HepG2 (cell line): Measurements from ENCODE around the gene SAP25. TPM values are rescaled to one million over a fixed set of nuclear protein-coding genes. Genes with fewer than 3 reads are reported as not detected.

Source experiments
- DBP ChIP-seq: sonication (generic); formaldehyde crosslinking; IDR thresholded peaks from 2 replicates; pipeline ENCODE4 v1.4.0; 2020; ENCODE audit warnings: missing genetic modification reagents; ENCODE audit errors: not compliant biosample characterization
- EHMT2 ChIP-seq: fragments of 200-600 bp; sonication (generic); IDR thresholded peaks from 2 replicates; pipeline ENCODE4 v1.7.0; 2017; ENCODE audit warnings: antibody characterized with exemption, low read depth, low read length, borderline replicate concordance
- ERF ChIP-seq: IDR thresholded peaks from 2 replicates; pipeline ENCODE4 v1.6.1; 2018; ENCODE audit warnings: missing biosample characterization, missing genetic modification reagents
- HOXA5 ChIP-seq: sonication (generic); formaldehyde crosslinking; IDR thresholded peaks from 2 replicates; pipeline ENCODE4 v1.4.0; 2020; ENCODE audit warnings: missing genetic modification reagents
- HOXA9 ChIP-seq: sonication (generic); formaldehyde crosslinking; IDR thresholded peaks from 2 replicates; pipeline ENCODE4 v1.8.1; 2022; ENCODE audit warnings: missing genetic modification reagents, mild to moderate bottlenecking, moderate library complexity, borderline replicate concordance
- NCOA1 ChIP-seq: sonication (generic); formaldehyde crosslinking; IDR thresholded peaks from 2 replicates; pipeline ENCODE4 v1.9.0; 2021; ENCODE audit warnings: missing genetic modification reagents
- NFKB2 ChIP-seq: sonication (generic); formaldehyde crosslinking; IDR thresholded peaks from 2 replicates; pipeline ENCODE4 v1.4.0; 2020; ENCODE audit warnings: missing genetic modification reagents, borderline replicate concordance
- PCBP1 ChIP-seq: fragments of 200-400 bp; formaldehyde crosslinking; IDR thresholded peaks from 2 replicates; pipeline ENCODE4 v1.6.1; 2017; ENCODE audit warnings: mild to moderate bottlenecking, low read depth, low read length, borderline replicate concordance
- RBFOX2 ChIP-seq: fragments of 200-400 bp; formaldehyde crosslinking; IDR thresholded peaks from 2 replicates; pipeline ENCODE4 v1.6.1; 2017; ENCODE audit warnings: low read depth, mild to moderate bottlenecking, low read length
- SYNCRIP ChIP-seq: fragments of 200-400 bp; formaldehyde crosslinking; IDR thresholded peaks from 2 replicates; pipeline ENCODE4 v1.6.1; 2018; ENCODE audit warnings: mild to moderate bottlenecking, low read depth, low read length; ENCODE audit not compliant: insufficient read depth
- TGIF2 ChIP-seq: IDR thresholded peaks from 2 replicates; pipeline ENCODE4 v1.6.1; 2016; ENCODE audit warnings: control low read depth, missing compliant biosample characterization
- ZBTB33 ChIP-seq: sonication (generic); formaldehyde crosslinking; IDR thresholded peaks from 2 replicates; pipeline ENCODE4 v1.4.0; 2020; ENCODE audit warnings: missing genetic modification reagents
- ZMAT3 ChIP-seq: sonication (generic); formaldehyde crosslinking; conservative IDR thresholded peaks from 2 replicates; pipeline ENCODE4 v1.7.0; 2021; ENCODE audit warnings: missing genetic modification reagents
- ZNF205 ChIP-seq: IDR thresholded peaks from 2 replicates; pipeline ENCODE4 v1.6.1; 2018; ENCODE audit warnings: missing biosample characterization, missing genetic modification reagents
- ZNF354B ChIP-seq: sonication (generic); formaldehyde crosslinking; IDR thresholded peaks from 2 replicates; pipeline ENCODE4 v1.8.0; 2022; ENCODE audit warnings: mild to moderate bottlenecking, missing genetic modification reagents
- ZNF615 ChIP-seq: sonication (generic); formaldehyde crosslinking; IDR thresholded peaks from 2 replicates; pipeline ENCODE4 v1.5.0; 2020; ENCODE audit warnings: mild to moderate bottlenecking, missing genetic modification reagents, borderline replicate concordance
- ZNF670 ChIP-seq: sonication (generic); formaldehyde crosslinking; IDR thresholded peaks from 2 replicates; pipeline ENCODE4 v1.8.0; 2022; ENCODE audit warnings: mild to moderate bottlenecking, missing genetic modification reagents, borderline replicate concordance
- ZSCAN12 ChIP-seq: sonication (generic); formaldehyde crosslinking; IDR thresholded peaks from 2 replicates; pipeline ENCODE4 v1.9.0; 2021; ENCODE audit warnings: mild to moderate bottlenecking, missing genetic modification reagents
- polyA plus RNA-seq, 8 experiments: library from polyadenylated mRNA; depleted of rRNA in 3 of 8; stranded (reverse) in 7 of 8; unstranded in 1 of 8; fragments of >200 nt; fragmentation: Illumina TruSeq in 4 of 8; extraction: Trizol in 4 of 8; gene quantifications; 2 replicates each; pipeline versions ENCODE4 v1.2.1 to v1.2.3, GENCODE V29; 2011 to 2016; ENCODE audit warnings: low read depth in 4 of 8, missing spikeins in 1 of 8, mixed read lengths in 1 of 8; ENCODE audit not compliant: insufficient read depth in 1 of 8
- total RNA-seq, 5 experiments: library from RNA; depleted of rRNA; stranded (reverse); fragments of >200 nt; fragmentation: Illumina TruSeq; extraction: Trizol; gene quantifications; 2 replicates each; pipeline ENCODE4 v1.2.3, GENCODE V29; 2016; ENCODE audit warnings: low read depth in 1 of 5
- TF ChIP-seq, protein P1 (sequence below): sonication (generic); formaldehyde crosslinking; IDR thresholded peaks from 2 replicates; pipeline ENCODE4 v1.5.0; 2020; ENCODE audit warnings: mild to moderate bottlenecking, missing genetic modification reagents
- TF ChIP-seq, protein P2 (sequence below): sonication (generic); formaldehyde crosslinking; IDR thresholded peaks from 2 replicates; pipeline ENCODE4 v1.4.0; 2020; ENCODE audit warnings: missing genetic modification reagents

Gene SAP25
- total and polyA plus RNA-seq, 2 of the 13 experiments (the other 11 are each of a cell fraction or from before 2014, with no cell fraction given): 0.15 to 0.20 TPM

DNA sequence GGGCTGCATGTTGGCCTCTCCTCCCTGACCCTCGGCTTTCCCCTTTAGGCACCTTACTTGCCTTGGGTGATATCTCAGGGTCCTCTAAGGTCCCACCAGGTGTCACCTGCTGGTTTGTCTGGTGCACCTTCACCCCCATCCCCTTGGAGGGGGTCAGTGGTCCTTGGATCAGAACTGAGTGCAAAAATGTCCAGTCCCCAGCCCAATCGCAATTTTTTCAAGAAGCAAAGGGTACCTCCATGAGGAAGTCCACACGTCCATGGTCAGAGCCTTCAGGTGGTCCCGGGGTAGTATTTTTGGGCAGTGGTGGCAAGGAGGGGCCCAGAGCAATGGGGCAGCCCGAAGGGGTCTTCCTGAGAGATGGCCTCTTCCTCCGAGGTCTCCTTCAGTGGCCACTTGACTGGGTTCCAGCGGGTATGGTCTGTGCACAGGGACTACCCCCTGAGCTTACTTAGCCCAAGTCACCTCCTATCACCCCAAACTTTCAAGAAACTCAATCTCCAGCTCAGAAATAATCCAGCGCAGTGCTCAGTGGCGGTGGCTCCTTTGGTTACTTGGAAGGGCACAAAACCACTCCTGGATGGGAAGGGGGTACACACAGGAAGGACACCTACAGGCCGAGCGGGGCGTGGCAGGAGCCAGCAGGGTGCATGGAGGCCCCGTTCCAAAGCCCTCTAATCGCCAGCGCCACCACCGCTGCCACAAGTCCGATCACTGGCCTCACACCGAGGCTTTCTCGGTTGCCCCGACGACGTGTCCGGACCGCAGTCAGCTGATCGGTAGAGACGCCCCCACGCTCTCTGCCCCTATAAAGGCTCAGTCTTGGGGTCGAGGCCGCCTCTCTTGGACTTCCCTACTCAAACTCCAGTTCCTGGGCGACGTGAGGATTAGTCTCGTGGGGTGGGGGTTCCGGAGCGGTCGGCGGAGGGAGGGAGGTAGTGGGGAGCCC lies 4.5 kb downstream of the SAP25 start (continued):
- TF ChIP-seq, protein P1, sequence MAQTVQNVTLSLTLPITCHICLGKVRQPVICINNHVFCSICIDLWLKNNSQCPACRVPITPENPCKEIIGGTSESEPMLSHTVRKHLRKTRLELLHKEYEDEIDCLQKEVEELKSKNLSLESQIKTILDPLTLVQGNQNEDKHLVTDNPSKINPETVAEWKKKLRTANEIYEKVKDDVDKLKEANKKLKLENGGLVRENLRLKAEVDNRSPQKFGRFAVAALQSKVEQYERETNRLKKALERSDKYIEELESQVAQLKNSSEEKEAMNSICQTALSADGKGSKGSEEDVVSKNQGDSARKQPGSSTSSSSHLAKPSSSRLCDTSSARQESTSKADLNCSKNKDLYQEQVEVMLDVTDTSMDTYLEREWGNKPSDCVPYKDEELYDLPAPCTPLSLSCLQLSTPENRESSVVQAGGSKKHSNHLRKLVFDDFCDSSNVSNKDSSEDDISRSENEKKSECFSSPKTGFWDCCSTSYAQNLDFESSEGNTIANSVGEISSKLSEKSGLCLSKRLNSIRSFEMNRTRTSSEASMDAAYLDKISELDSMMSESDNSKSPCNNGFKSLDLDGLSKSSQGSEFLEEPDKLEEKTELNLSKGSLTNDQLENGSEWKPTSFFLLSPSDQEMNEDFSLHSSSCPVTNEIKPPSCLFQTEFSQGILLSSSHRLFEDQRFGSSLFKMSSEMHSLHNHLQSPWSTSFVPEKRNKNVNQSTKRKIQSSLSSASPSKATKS (CRISPR knock-in tag): 0 out of 2 replicates have a peak, but pooled peaks have one; percentile 16
- TF ChIP-seq ZNF615 (CRISPR knock-in tag) (no peak), ZNF205 (0 out of 2 replicates have a peak, but pooled peaks have one; percentile 22), HOXA9 (CRISPR knock-in tag) (no peak), NFKB2 (no peak), ERF (peak; percentile 56), DBP (CRISPR knock-in tag) (no peak), ZSCAN12 (0 out of 2 replicates have a peak, but pooled peaks have one; percentile 4), PCBP1 (peak; percentile 77; the same call in 1 of the 2 replicates), ZMAT3 (CRISPR knock-in tag) (no peak; the same call in 1 of the 2 replicates), ZNF354B (CRISPR knock-in tag) (peak; percentile 36), HOXA5 (CRISPR knock-in tag) (peak; percentile 13), EHMT2 (no peak), ZBTB33 (CRISPR knock-in tag) (peak; percentile 31; the same call in 1 of the 2 replicates), SYNCRIP (no peak), TGIF2 (CRISPR knock-in tag) (no peak; the same call in 1 of the 2 replicates), ZNF670 (CRISPR knock-in tag) (peak; percentile 92; the same call in 1 of the 2 replicates), RBFOX2 (no peak), NCOA1 (CRISPR knock-in tag) (no peak)
- TF ChIP-seq, protein P2, sequence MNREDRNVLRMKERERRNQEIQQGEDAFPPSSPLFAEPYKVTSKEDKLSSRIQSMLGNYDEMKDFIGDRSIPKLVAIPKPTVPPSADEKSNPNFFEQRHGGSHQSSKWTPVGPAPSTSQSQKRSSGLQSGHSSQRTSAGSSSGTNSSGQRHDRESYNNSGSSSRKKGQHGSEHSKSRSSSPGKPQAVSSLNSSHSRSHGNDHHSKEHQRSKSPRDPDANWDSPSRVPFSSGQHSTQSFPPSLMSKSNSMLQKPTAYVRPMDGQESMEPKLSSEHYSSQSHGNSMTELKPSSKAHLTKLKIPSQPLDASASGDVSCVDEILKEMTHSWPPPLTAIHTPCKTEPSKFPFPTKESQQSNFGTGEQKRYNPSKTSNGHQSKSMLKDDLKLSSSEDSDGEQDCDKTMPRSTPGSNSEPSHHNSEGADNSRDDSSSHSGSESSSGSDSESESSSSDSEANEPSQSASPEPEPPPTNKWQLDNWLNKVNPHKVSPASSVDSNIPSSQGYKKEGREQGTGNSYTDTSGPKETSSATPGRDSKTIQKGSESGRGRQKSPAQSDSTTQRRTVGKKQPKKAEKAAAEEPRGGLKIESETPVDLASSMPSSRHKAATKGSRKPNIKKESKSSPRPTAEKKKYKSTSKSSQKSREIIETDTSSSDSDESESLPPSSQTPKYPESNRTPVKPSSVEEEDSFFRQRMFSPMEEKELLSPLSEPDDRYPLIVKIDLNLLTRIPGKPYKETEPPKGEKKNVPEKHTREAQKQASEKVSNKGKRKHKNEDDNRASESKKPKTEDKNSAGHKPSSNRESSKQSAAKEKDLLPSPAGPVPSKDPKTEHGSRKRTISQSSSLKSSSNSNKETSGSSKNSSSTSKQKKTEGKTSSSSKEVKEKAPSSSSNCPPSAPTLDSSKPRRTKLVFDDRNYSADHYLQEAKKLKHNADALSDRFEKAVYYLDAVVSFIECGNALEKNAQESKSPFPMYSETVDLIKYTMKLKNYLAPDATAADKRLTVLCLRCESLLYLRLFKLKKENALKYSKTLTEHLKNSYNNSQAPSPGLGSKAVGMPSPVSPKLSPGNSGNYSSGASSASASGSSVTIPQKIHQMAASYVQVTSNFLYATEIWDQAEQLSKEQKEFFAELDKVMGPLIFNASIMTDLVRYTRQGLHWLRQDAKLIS (CRISPR knock-in tag): no peak; the same call in 1 of the 2 replicates
